GM18858 (cell line): ENCODE results near the gene FANCE.

Experiments used
- ATAC-seq: cut with Tn5 transposase; IDR thresholded peaks from one replicate; pipeline ENCODE4 v1.9.1; 2021; ENCODE audit not compliant: unreplicated experiment

FANCE gene

GRCh38 chr6:35483062-35483461 is 30.9 kb downstream of the FANCE start:
- no peak for ATAC-seq

GRCh38 chr6:35483490-35483889 is 31.4 kb downstream of the FANCE start:
- ATAC-seq, result no peak

GRCh38 chr6:35483893-35484645 is 31.9 kb downstream of the FANCE start:
- no peak for ATAC-seq

GRCh38 chr6:35484921-35485392 is 32.8 kb downstream of the FANCE start:
- no peak for ATAC-seq

GRCh38 chr6:35485402-35485877 is 33.3 kb downstream of the FANCE start:
- no peak for ATAC-seq

GRCh38 chr6:35486005-35486925 is 34.1 kb downstream of the FANCE start:
- ATAC-seq, result no peak

GRCh38 chr6:35487658-35488516 is 35.7 kb downstream of the FANCE start:
- no peak for ATAC-seq

GRCh38 chr6:35488517-35488862 is 36.4 kb downstream of the FANCE start:
- ATAC-seq, result no peak

GRCh38 chr6:35489066-35489465 is 36.9 kb downstream of the FANCE start:
- no peak for ATAC-seq

GRCh38 chr6:35489995-35490791 is 38.1 kb downstream of the FANCE start:
- no peak for ATAC-seq

- ATAC-seq, result no peak
Observed at GRCh38 chr6:35490821-35491557, 38.9 kb downstream of the FANCE start.

- no peak for ATAC-seq
Observed at GRCh38 chr6:35491558-35492257, 39.6 kb downstream of the FANCE start.

- no peak for ATAC-seq
Observed at GRCh38 chr6:35492258-35492973, 40.3 kb downstream of the FANCE start.

- ATAC-seq, result no peak
Observed at GRCh38 chr6:35492974-35493284, 40.8 kb downstream of the FANCE start.

- ATAC-seq, result no peak
Observed at GRCh38 chr6:35493307-35493983, 41.3 kb downstream of the FANCE start.

- no peak for ATAC-seq
Observed at GRCh38 chr6:35494161-35494563, 42.0 kb downstream of the FANCE start.

- no peak for ATAC-seq
Observed at GRCh38 chr6:35495258-35496035, 43.3 kb downstream of the FANCE start.
